Central memory CD8-positive, alpha-beta T cell (primary cell): ENCODE data around the gene TKTL1.

Experiments
- ATAC-seq: fragments of 150-1000 bp; cut with Tn5 transposase; replicated peaks from 2 replicates; pipeline ENCODE4 v1.10.0; 2022; ENCODE audit warnings: mild to moderate bottlenecking, moderate FRiP score, moderate number of reproducible peaks; ENCODE audit not compliant: poor library complexity, severe bottlenecking; ENCODE audit errors: extremely low read depth
- DNase-seq, 2 donors: peaks; one replicate each; pipeline ENCODE4 v3.0.0; 2021; ENCODE audit warnings: low spot score in 2 of 2
- H3K27ac Mint-ChIP-seq: one replicate; pipeline ENCODE4 v1.8.0; 2022; ENCODE audit warnings: low read depth, mild to moderate bottlenecking, moderate library complexity, mixed read lengths
- H3K27me3 Mint-ChIP-seq: one replicate; pipeline ENCODE4 v1.8.0; 2022; ENCODE audit warnings: mixed read lengths
- H3K36me3 Mint-ChIP-seq: one replicate; pipeline ENCODE4 v1.8.0; 2022; ENCODE audit warnings: mild to moderate bottlenecking, moderate library complexity, mixed read lengths; ENCODE audit not compliant: insufficient read depth
- H3K4me1 Mint-ChIP-seq: one replicate; pipeline ENCODE4 v1.8.0; 2022; ENCODE audit warnings: mixed read lengths
- H3K4me3 Mint-ChIP-seq: one replicate; pipeline ENCODE4 v1.8.0; 2022; ENCODE audit warnings: mild to moderate bottlenecking, moderate library complexity, mixed read lengths
- H3K9me3 Mint-ChIP-seq: one replicate; pipeline ENCODE4 v1.8.0; 2022; ENCODE audit warnings: mixed read lengths

The TKTL1 gene

DNA sequence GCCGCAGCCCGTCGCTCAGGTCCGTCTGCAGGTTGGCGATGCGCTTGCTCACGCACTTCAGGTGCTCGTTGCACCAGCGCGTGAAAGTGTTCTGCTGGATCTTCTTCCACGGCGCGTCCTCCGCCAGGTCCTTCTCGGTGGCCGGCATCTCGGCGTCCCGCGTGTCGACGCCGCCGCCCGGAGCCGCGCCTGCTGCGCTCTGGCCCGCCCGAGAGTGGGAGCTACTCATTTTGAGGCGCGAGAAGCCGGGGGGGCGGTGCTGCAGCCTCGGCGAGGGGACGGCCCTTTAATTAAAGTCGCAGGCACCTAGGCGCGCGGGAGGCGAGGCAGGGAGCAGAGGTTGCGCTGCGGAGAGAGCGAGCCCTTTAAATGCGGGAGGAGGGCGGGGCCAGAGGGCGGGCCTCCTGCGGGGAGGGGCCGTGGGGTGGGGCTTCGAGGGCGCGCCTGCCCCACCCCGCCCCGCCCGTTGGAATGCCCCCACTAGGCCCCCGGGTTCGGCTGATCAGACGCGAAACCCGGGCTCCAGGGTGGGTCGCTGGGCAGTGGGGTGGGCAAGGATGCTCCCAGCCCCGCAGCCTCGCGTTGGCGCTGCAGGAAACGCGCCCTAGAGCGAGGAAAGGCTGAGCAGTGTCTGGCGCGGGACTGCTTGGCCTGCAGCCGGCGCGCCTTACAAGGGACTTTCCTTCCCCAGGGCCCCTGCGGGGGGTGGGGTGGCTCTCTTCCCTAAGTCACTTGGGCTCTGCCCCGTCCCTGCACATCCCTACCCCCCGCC lies 75.6 kb downstream of the TKTL1 start:
- DNase-seq (peak; percentile 70 to 89), ATAC-seq (peak; percentile 41)
- Mint-ChIP-seq H3K4me3 (peak overlapping the region; percentile 88), H3K36me3 (peaks cover 47% of the 10 kb centered on the region), H3K27ac (peak overlapping the region; percentile 98), H3K9me3 (no peaks in the 10 kb centered on the region), H3K27me3 (no peaks in the 10 kb centered on the region), H3K4me1 (peaks cover 13% of the 10 kb centered on the region)

DNA sequence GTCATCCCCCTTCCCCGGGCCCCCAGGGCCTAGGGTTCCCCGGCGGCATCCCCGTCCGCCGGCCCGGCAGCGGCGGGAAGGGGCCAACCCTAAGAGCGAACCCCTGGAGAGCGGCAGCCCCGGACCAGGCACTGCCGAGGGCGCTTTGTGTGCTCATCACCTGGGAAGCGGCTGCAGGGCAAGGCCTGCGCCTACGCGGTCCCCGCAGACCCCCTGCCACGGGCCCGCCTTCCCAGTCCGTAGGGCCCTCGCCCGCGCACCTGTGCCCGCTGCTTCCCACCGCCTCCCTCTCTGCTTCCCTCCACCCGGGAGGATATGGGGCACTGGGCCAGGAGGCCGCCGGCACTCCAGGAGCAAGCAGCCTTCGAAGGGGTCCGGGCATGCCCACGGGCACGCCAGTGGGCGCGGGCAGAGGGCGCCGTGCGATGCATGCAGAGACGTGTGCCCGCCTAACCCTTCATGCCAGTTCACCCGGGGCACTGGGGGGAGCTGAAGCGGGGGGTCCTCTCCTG lies 76.2 kb downstream of the TKTL1 start:
- H3K9me3 Mint-ChIP-seq, result no peaks in the 10 kb centered on the region
- H3K27me3 Mint-ChIP-seq, result no peaks in the 10 kb centered on the region
- no peak for ATAC-seq
- peaks cover 13% of the 10 kb centered on the region for H3K4me1 Mint-ChIP-seq
- H3K4me3 Mint-ChIP-seq, result peak overlapping the region; percentile 88
- peak overlapping the region; percentile 82 for H3K27ac Mint-ChIP-seq
- peaks cover 40% of the 10 kb centered on the region for H3K36me3 Mint-ChIP-seq
- DNase-seq, result no peak

DNA sequence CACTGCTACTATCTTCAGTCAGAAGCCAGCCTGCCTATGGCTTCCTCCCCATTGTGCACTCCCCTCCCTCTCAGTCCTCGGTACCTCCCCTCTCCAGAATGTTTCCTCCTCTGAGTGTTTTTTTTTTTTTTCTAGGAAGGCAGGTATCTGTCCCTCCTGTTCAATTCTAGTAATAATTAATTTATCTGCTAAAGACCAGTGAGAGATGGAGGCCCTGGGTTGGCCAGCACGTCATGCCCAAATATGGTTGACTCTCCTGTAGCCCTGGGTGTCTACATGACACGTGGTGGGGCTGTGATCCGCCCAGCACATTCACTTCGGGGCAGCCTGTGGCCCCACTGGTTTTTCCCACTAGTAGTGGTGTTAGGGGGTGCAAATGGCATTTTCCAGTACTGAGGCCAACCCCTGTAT lies 77.0 kb downstream of the TKTL1 start:
- DNase-seq (no peak), ATAC-seq (peak; percentile 13)
- H3K4me1 Mint-ChIP-seq, result peaks cover 13% of the 10 kb centered on the region
- H3K36me3 Mint-ChIP-seq, result peaks cover 36% of the 10 kb centered on the region
- no peaks in the 10 kb centered on the region for H3K27me3 Mint-ChIP-seq
- H3K27ac Mint-ChIP-seq, result peak overlapping the region; percentile 82
- no peaks in the 10 kb centered on the region for H3K9me3 Mint-ChIP-seq
- H3K4me3 Mint-ChIP-seq, result peak overlapping the region; percentile 88

DNA sequence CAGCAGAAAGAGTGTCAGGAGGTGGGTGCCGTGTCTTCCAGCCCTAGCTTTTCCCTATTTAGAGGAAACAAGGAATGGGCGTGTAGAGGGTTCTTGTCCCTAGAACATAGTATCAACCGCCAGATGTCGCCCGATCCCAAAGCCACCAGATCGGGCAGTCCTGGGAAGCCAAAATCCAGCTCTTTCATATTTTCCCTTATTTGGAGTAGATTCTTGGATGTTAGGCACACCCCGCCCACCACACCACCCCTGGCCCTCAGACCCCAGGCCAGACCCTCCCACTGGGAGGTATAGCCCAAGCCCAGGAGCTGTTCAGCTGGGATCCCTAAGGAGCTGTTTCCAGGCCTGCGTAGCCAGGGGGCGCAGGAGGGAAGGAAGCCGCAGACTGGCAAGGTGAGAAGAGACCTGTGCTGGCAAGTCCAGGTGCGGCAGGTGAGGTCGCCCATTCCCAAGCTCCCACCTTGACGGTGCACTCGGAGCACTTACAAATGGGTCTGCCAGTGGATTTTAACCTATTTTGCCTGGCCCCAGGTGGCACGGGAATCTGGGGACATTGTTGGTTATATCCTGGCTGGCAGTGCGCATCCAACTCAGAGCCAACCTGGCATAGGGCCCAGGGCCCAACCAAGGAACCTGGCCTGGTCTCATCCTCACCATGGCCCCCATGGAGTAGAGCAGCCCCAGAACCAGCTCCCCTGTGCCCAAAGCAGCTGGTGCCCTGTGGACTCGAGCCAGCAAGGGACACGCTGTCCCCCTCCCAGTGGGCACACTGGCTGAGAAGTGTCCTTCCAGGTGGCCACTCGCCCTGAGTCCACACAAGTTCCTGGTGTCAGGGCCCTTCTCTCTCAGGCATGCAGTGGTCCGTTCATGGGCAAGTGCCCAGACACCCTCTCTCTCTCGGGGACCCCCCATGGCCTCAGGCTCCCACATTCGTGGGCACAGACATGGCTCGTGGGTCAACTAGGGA lies 78.0 kb downstream of the TKTL1 start:
- no peak for ATAC-seq
- no peak overlapping the region for H3K27ac Mint-ChIP-seq
- peak overlapping the region; percentile 88 for H3K4me3 Mint-ChIP-seq
- peaks cover 6% of the 10 kb centered on the region for H3K4me1 Mint-ChIP-seq
- H3K36me3 Mint-ChIP-seq, result peaks cover 31% of the 10 kb centered on the region
- no peak for DNase-seq
- H3K9me3 Mint-ChIP-seq, result no peaks in the 10 kb centered on the region
- no peaks in the 10 kb centered on the region for H3K27me3 Mint-ChIP-seq

DNA sequence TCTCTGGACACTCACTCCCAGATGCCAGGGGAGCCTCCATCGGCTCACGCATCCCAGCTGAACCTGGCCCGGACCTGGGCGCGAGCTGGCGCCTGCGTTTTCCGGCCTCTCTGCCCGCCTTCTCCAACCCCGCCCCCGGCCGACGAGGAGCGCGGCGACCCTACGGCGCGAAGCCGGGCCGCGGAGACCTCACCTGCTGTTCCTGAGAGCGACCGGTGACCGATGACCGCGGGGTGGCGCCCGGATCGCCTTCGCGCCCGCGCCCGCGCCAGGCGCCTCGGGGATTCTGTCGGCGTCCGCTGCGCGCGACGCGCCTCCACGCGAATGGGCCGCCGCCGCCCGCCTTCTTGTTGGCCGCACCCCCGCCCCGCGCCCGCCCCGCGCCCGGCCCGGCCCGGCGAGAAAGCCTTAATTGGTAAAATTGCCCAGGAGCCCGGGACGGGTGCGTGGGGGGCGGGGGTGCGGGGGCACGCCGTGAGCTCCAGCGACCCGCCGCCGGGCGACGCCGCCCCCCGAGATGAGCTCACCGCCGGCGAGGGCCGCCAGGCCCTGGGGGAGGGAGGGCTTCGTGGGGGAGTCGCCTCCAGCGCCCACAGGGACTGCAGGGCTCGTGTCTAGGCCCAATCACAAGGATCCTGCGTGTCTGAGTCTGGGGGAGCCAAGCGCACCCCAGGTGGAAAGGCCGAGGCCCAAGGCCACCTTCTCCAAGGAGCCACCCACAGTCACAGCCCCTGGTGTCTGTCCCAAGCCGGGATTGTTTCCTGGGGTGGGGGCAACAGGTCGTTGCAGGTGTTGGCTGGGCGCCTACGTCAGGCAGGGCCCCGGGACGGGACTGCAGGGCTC lies 78.9 kb downstream of the TKTL1 start, which contains the start of gene FLNA:
FLNA (minus strand) TSS at position 322 of the 843 bp plus-strand sequence. CDS start 3,389 bp downstream, outside the sequence.
- DNase-seq (no peak), ATAC-seq (no peak)
- Mint-ChIP-seq H3K9me3 (no peaks in the 10 kb centered on the region), H3K36me3 (peaks cover 28% of the 10 kb centered on the region), H3K27me3 (no peaks in the 10 kb centered on the region), H3K4me1 (peaks cover 6% of the 10 kb centered on the region), H3K4me3 (peak within 1 kb of the TSS; percentile 88), H3K27ac (no peak within 1 kb of the TSS)

DNA sequence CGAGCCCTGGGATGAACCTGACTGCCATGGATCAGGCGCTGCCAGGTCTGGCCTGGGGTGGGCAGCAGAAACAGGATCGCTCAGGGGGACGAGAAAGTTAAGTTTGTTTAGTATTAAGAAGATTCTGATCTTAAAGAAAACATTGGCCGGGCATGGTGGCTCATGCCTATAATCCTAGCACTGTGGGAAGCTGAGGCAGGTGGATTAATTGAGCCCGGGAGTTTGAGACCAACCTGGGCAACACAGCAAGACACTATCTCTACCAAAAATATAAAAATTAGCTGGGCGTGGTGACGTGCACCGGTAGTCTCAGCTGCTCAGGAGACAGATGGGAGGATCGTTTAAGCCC lies 79.5 kb downstream of the TKTL1 start:
- no peak overlapping the region for H3K27ac Mint-ChIP-seq
- peaks cover 23% of the 10 kb centered on the region for H3K36me3 Mint-ChIP-seq
- ATAC-seq (no peak), DNase-seq (no peak)
- H3K4me3 Mint-ChIP-seq, result peak overlapping the region; percentile 20
- H3K9me3 Mint-ChIP-seq, result no peaks in the 10 kb centered on the region
- no peaks in the 10 kb centered on the region for H3K27me3 Mint-ChIP-seq
- H3K4me1 Mint-ChIP-seq, result peaks cover 10% of the 10 kb centered on the region

DNA sequence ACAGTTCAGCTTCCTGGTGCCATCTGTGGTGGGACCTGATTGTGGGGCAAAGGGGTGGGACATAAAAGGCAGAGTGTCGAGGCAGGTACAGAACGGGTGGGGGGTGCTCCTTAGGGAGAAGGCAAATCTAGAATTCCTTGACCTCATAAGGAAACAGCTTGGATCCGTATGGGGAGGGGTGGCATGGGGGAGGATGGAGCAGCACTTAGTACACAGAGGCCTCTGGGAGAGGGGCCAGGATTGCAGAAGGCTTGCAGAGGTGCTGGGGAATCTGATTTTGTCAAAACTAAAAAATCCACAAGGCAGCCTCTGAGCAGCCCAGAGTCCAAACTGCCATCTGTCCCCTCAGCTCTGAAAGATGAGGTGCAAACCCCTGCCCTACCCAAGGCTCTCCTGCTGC lies 81.2 kb downstream of the TKTL1 start:
- H3K36me3 Mint-ChIP-seq, result peaks cover 24% of the 10 kb centered on the region
- H3K4me1 Mint-ChIP-seq, result peaks cover 19% of the 10 kb centered on the region
- H3K27me3 Mint-ChIP-seq, result no peaks in the 10 kb centered on the region
- H3K4me3 Mint-ChIP-seq, result no peak overlapping the region
- ATAC-seq, result no peak
- H3K9me3 Mint-ChIP-seq, result no peaks in the 10 kb centered on the region
- H3K27ac Mint-ChIP-seq, result peak overlapping the region; percentile 92
- no peak for DNase-seq

DNA sequence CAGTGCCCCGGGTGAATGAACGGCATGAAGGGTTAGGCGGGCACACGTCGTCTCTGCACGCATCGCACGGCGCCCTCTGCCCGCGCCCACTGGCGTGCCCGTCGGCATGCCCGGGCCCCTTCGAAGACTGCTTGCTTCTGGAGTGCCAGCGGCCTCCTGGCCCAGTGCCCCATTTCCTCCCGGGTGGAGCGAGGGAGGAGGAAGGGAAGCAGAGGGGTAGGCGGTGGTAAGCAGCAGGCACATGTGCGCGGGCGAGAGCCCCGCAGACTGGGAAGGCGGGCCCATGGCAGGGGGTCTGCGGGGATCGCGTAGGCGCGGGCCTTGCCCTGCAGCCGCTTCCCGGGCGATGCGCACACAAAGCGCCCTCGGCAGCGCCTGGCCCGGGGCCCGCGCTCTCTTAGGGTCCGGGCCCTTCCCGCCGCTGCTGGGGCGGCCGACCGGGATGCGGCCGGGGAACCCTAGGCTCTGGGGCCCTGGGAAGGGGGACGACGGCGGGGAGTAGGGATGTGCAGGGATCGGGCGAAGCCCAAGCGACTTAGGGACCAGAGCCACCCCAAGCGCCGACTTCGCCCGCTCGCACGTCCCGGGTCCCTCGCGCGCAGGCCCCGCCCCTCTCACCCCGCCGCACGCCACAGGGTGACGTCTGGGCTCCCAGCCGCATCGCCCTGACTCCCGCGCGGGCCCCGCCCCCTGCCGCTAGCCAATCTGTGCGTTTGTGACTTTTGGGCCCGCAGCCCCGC lies 82.6 kb downstream of the TKTL1 start:
- H3K9me3 Mint-ChIP-seq, result no peaks in the 10 kb centered on the region
- H3K36me3 Mint-ChIP-seq, result peaks cover 21% of the 10 kb centered on the region
- ATAC-seq (peak; percentile 1), DNase-seq (peak; percentile 38 to 77)
- peak overlapping the region; percentile 83 for H3K4me3 Mint-ChIP-seq
- H3K27me3 Mint-ChIP-seq, result no peaks in the 10 kb centered on the region
- H3K4me1 Mint-ChIP-seq, result peaks cover 14% of the 10 kb centered on the region
- H3K27ac Mint-ChIP-seq, result peak overlapping the region; percentile 92

DNA sequence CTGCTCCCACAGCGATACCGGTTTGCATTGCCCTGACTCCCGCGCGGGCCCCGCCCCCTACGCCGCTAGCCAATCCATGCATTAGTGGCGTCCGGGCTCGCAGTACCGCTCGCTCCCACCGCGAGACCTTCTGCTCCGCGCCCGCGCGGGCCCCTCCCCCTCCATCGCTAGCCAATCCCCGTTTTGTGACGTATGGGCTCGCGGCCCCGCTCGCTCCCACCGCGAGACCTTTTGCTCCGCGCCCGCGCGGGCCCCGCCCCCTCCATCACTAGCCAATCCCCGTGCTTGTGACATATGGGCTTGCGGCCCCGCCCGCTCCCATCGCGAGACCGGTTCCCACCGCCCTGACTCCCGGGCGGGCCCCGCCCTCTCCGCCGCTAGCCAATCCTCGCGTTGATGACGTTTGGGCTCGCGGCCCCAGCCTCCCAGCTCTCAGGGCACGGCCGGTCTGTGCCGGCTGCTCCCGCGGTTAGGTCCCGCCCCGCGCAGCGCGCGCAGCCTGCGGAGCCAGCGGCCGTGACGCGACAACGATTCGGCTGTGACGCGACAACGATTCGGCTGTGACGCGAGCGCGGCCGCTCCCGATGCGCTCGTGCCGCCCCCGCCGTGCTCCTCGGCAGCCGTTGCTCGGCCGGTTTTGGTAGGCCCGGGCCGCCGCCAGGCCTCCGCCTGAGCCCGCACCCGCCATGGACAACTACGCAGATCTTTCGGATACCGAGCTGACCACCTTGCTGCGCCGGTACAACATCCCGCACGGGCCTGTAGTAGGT lies 83.4 kb downstream of the TKTL1 start, which contains the start of gene EMD:
EMD (plus strand) TSS at position 497 of the 770 bp plus-strand sequence; CDS start at position 687, 190 bp downstream.
- H3K27ac Mint-ChIP-seq, result peak within 1 kb of the TSS; percentile 92

DNA sequence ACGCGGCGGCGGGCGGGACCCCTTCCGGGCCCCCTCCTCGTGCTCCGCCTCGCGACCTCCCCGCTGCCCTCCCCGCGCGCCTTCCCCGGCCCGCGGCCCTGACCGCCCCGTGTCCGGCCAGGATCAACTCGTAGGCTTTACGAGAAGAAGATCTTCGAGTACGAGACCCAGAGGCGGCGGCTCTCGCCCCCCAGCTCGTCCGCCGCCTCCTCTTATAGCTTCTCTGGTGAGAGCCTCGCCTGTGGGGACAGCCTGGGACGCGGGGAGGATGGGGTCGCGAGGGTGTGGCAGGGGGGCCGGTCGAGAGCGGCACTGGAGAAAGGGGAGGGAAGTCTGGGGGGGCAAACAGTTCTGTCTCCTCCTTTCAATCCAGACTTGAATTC lies 84.0 kb downstream of the TKTL1 start:
- peaks cover 25% of the 10 kb centered on the region for H3K36me3 Mint-ChIP-seq
- peak overlapping the region; percentile 92 for H3K27ac Mint-ChIP-seq
- H3K4me1 Mint-ChIP-seq, result peaks cover 17% of the 10 kb centered on the region
- DNase-seq (no peak), ATAC-seq (no peak)
- no peaks in the 10 kb centered on the region for H3K9me3 Mint-ChIP-seq
- H3K27me3 Mint-ChIP-seq, result no peaks in the 10 kb centered on the region
- H3K4me3 Mint-ChIP-seq, result peak overlapping the region; percentile 83

More for the DNA sequence above, 83.4 kb downstream of the TKTL1 start, which contains the start of gene EMD:
- Mint-ChIP-seq H3K27me3 (no peaks in the 10 kb centered on the region), H3K36me3 (peaks cover 25% of the 10 kb centered on the region), H3K9me3 (no peaks in the 10 kb centered on the region), H3K4me1 (peaks cover 17% of the 10 kb centered on the region), H3K4me3 (peak within 1 kb of the TSS; percentile 83)
- ATAC-seq (peak; percentile 84), DNase-seq (peak; percentile 81 to 97)
